ENCODE data around the gene FRAS1.

FRAS1 gene

GRCh38 chr4:78165758-78166157 lies 108.6 kb downstream of the FRAS1 start:
- H3K4me1 Mint-ChIP-seq: peaks cover 34% of the 10 kb centered on the region
- no peak overlapping the region for H3K4me3 Mint-ChIP-seq
- TF ChIP-seq CTCF (IDR thresholded peaks at IDR 0.05): no peak
- no peak for DNase-seq
- H3K27me3 Mint-ChIP-seq (ENCODE audit: low read depth, poor library complexity): peaks cover 3% of the 10 kb centered on the region
- peak overlapping the region; percentile 76 for H3K27ac Mint-ChIP-seq
- H3K9me3 Mint-ChIP-seq: no peaks in the 10 kb centered on the region
- no peaks in the 10 kb centered on the region for H3K36me3 Mint-ChIP-seq (ENCODE audit: low read depth)

- Mint-ChIP-seq H3K27me3 (ENCODE audit: low read depth, poor library complexity) (peaks cover 3% of the 10 kb centered on the region), H3K4me1 (peaks cover 36% of the 10 kb centered on the region), H3K27ac (peak overlapping the region; percentile 36), H3K4me3 (no peak overlapping the region), H3K36me3 (ENCODE audit: low read depth) (no peaks in the 10 kb centered on the region), H3K9me3 (no peaks in the 10 kb centered on the region)
- no peak for TF ChIP-seq CTCF (IDR thresholded peaks at IDR 0.05)
- DNase-seq: no peak
Observed at GRCh38 chr4:78166622-78167021, 109.5 kb downstream of the FRAS1 start.

GRCh38 chr4:78167510-78167909 lies 110.4 kb downstream of the FRAS1 start:
- Mint-ChIP-seq H3K4me3 (no peak overlapping the region), H3K27ac (no peak overlapping the region), H3K27me3 (ENCODE audit: low read depth, poor library complexity) (peaks cover 3% of the 10 kb centered on the region), H3K36me3 (ENCODE audit: low read depth) (no peaks in the 10 kb centered on the region), H3K4me1 (peaks cover 33% of the 10 kb centered on the region), H3K9me3 (no peaks in the 10 kb centered on the region)
- TF ChIP-seq CTCF (IDR thresholded peaks at IDR 0.05): no peak
- no peak for DNase-seq

GRCh38 chr4:78168029-78168428 lies 110.9 kb downstream of the FRAS1 start:
- H3K4me1 Mint-ChIP-seq: peaks cover 28% of the 10 kb centered on the region
- no peaks in the 10 kb centered on the region for H3K9me3 Mint-ChIP-seq
- no peak for DNase-seq
- TF ChIP-seq CTCF (IDR thresholded peaks at IDR 0.05): no peak
- H3K27me3 Mint-ChIP-seq (ENCODE audit: low read depth, poor library complexity): peaks cover 3% of the 10 kb centered on the region
- H3K27ac Mint-ChIP-seq: no peak overlapping the region
- H3K4me3 Mint-ChIP-seq: no peak overlapping the region
- H3K36me3 Mint-ChIP-seq (ENCODE audit: low read depth): no peaks in the 10 kb centered on the region

GRCh38 chr4:78169728-78170127 lies 112.6 kb downstream of the FRAS1 start:
- no peak for TF ChIP-seq CTCF (IDR thresholded peaks at IDR 0.05)
- H3K27me3 Mint-ChIP-seq (ENCODE audit: low read depth, poor library complexity): peaks cover 8% of the 10 kb centered on the region

GRCh38 chr4:78171482-78171881 lies 114.4 kb downstream of the FRAS1 start:
- Mint-ChIP-seq H3K27ac (peak overlapping the region; percentile 66), H3K4me3 (no peak overlapping the region), H3K36me3 (ENCODE audit: low read depth) (no peaks in the 10 kb centered on the region), H3K4me1 (peaks cover 18% of the 10 kb centered on the region), H3K27me3 (ENCODE audit: low read depth, poor library complexity) (peaks cover 8% of the 10 kb centered on the region), H3K9me3 (no peaks in the 10 kb centered on the region)
- DNase-seq: no peak
- TF ChIP-seq CTCF (IDR thresholded peaks at IDR 0.05): no peak

More at GRCh38 chr4:78169728-78170127, 112.6 kb downstream of the FRAS1 start:
- no peak overlapping the region for H3K27ac Mint-ChIP-seq
- H3K36me3 Mint-ChIP-seq (ENCODE audit: low read depth): no peaks in the 10 kb centered on the region
- no peak overlapping the region for H3K4me3 Mint-ChIP-seq
- peaks cover 18% of the 10 kb centered on the region for H3K4me1 Mint-ChIP-seq
- DNase-seq: no peak
- no peaks in the 10 kb centered on the region for H3K9me3 Mint-ChIP-seq
